Kidney capillary endothelial cell (primary cell): ENCODE results near the gene TMCO4.
"Not testable (repeated sequence)": the region's sequence is repeated elsewhere in the genome, so short reads cannot be mapped to it uniquely, and the experiment has no call there.

Experiments
- DNase-seq: peaks from one replicate; pipeline ENCODE4 v3.0.0-alpha.2; 2018; ENCODE audit warnings: low spot score

The TMCO4 gene

GRCh38 chr1:19799230-19800075 is at the start of gene TMCO4:
Gene TMCO4 (minus strand): TSS chr1:19799916. CDS start chr1:19780758, 19,158 bp downstream.
- DNase-seq: peak; percentile 27

DNA sequence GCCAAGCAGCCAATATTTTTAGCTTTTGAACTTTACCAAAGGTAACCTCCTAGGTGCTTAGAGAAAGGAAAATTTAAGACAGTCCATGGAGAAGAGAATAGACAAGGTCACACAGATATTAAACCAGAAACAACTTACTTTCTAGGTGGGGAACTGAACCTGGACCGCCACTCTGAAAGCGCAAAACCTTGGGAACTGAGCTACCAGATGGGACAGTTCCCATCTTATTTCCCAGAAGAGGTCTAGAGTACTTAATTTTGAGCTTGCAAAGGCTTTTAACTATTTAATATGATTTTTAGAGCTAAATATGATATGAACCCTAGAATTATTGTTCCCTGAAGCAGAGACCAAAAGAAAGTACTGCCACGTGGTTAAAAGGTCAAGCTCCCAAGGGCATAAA is 49.6 kb upstream of the TMCO4 start:
- not testable (repeated sequence) for DNase-seq

- not testable (repeated sequence) for DNase-seq
Observed at GRCh38 chr1:19847334-19847733, 47.6 kb upstream of the TMCO4 start.

DNA sequence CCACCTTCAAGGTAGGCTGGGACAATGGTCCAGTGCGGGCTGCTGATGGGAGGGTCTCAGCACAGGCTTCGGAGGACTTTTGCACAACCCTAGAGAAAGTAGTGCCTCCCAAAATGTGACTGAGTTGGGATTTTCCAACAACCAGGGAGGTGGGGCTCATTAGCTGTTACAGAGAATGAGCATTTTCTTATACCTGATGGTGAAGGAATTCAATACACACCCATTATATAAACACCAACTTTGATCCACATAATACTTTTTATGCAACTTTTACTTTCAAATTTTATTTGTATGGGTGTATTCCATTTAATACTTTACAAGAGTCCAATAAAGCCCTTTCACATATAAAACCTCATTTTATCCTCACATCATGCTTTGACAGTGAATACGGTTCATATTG is 46.6 kb upstream of the TMCO4 start:
- no peak for DNase-seq

- no peak for DNase-seq
Observed at GRCh38 chr1:19845555-19845954, 45.8 kb upstream of the TMCO4 start.

GRCh38 chr1:19844731-19845495 is 45.2 kb upstream of the TMCO4 start:
- no peak for DNase-seq

DNA sequence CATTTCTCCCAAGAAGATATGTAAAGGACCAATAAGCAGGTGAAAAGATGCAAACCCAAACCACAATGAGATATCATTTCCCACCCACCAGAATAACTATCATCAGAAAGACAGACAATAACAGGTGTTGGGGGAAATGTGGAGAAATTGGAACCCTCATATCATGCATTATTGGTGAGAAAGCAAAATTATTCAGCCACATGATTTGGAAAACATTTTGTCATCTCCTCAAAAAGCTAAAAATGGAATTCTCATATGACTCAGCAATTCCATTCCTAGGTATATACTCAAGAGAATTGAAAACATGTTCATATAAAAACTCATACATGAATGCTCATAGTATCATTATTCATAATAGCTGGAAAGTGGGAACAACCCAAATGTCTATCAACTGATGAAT is 40.5 kb upstream of the TMCO4 start:
- no peak for DNase-seq

DNA sequence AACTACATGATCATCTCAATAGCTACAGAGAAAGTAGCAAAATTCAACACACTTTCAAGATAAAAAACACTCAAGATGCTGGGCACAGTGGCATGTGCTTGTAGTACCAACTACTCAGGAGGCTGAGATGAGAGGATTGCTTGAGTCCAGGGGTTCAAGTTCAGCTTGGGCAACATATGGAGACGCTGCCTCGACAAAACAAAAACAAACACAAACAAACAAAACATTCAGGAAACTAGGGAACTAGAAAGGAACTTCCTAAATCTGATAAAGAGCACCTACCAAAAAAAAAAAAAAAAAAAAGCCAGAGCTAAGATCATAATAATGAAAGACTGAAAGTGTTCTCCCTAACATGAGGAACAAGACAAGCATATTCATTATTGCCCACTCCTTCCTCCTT is 38.1 kb upstream of the TMCO4 start:
- DNase-seq: no peak

DNA sequence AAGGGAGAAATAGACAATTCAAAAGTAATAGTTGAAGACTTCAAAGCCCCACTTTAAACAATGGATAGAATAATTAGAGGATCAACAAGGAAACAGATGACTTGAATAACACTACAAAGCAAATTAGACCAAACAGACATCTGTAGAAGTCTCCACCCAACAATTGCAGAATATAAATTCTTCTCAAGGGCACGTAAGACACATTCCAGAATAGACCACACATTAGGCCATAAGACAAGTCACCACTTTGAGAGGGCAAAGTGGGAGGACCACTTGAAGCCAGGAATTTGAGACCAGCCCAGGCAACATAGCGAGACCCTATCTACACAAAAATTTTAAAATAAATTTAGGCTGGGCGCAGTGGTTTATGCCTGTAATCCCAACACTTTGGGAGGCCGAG is 35.9 kb upstream of the TMCO4 start:
- no peak for DNase-seq

DNA sequence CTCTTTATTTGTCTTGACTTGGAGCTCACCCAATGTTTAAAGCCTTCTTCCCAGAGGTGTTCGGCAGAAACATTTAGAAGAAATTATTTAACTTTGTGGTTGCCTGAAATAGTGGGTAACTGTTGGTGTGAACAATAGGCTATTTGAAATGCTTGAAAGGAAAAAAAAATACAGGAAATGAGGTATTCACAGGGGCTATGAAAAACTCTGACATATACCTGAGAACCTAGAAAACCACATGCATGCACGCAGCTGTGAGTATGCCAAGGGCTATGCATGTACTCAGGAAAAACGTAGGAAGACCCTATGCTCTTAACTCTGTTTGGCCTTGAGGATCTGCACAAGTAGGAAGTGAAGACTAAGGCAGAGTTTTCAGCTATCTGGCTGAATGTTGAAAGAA is 31.7 kb upstream of the TMCO4 start:
- DNase-seq: no peak

DNA sequence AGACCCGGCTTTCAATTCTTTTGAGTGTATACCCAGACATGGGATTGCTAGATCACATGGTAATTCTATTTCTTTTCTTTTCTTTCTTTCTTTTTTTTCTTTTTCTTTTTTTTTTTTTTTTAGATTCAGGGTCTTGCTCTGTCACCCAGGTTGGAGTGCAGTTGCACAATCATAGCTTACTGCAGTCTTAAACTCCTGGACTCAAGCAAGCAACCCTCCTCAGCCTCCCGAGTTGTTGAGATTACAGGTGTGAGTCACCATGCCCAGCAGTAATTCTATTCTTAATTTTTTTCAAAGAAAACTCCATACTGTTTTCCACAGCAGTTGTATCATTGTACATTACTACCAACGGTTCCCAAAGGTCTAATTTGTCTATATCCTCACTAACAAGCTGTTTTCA is 28.8 kb upstream of the TMCO4 start:
- DNase-seq: no peak

DNA sequence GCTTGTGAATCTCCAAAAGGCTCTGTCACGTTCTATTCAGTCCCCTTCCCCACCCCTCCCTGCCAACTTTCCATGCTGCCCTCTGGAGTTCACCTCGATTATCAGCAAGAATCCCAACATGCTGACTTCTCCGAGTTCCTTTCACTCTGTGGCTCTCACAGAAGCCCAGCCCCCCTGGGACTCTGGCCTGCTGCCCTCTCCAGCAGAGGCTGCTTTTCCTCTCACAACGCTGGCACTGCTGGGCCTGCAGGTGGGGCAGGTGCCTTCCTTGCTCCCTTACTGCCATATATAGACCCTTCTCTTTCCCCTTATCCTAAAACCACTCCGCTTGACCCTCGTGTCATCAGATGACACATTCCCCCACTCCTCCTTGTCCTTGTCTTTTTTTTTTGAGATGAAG is 25.6 kb upstream of the TMCO4 start:
- no peak for DNase-seq

- no peak for DNase-seq
Observed at GRCh38 chr1:19824541-19824940, 24.8 kb upstream of the TMCO4 start.

- DNase-seq: no peak
Observed at GRCh38 chr1:19824036-19824435, 24.3 kb upstream of the TMCO4 start.

DNA sequence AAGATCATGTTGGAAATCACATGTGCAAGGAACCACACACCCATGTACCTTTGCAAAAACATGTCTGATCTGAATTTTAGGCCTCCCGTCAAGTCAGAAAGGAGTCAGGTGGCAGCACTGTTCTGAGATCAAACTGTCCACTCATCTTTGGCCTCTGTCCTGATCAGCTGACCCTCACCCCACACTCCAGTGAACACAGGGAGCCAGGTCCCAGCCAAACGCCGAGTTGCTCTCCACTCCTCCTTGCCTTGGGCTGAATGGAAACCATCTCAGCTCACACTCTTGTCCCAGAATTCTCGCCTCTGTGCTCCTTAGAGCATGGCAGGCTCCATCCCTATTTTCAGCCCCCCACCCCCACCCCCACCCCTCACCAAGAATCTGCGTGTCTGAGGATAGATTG is 20.0 kb upstream of the TMCO4 start:
- no peak for DNase-seq

- no peak for DNase-seq
Observed at GRCh38 chr1:19818324-19818723, 18.6 kb upstream of the TMCO4 start.

GRCh38 chr1:19817160-19817559 is 17.4 kb upstream of the TMCO4 start:
- no peak for DNase-seq

DNA sequence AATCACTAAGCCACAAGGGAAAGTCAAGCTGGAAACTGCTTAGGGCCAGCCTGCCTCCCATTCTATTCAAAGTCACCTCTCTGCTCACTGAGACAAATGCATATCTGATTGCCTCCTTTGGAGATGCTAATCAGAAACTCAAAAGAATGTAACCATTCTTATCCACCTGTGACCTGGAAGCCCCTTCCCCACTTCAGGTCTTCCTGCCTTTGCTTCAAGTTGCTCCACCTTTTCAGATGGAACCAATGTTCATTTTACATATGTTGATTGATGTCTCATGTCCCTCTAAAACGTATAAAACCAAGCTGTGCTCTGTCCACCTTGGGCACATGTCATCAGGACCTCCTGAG is 17.0 kb upstream of the TMCO4 start:
- not testable (repeated sequence) for DNase-seq

- DNase-seq: no peak
Observed at GRCh38 chr1:19815801-19816736, 16.4 kb upstream of the TMCO4 start.

GRCh38 chr1:19814681-19815503 is 15.2 kb upstream of the TMCO4 start, which contains the start of gene RNF186:
Gene RNF186 (minus strand): TSS chr1:19815283. CDS start chr1:19815101, 182 bp downstream.
- no peak for DNase-seq

GRCh38 chr1:19814244-19814661 is 14.5 kb upstream of the TMCO4 start:
- DNase-seq: no peak
